Measurements from ENCODE around the gene FCN1.

DNA sequence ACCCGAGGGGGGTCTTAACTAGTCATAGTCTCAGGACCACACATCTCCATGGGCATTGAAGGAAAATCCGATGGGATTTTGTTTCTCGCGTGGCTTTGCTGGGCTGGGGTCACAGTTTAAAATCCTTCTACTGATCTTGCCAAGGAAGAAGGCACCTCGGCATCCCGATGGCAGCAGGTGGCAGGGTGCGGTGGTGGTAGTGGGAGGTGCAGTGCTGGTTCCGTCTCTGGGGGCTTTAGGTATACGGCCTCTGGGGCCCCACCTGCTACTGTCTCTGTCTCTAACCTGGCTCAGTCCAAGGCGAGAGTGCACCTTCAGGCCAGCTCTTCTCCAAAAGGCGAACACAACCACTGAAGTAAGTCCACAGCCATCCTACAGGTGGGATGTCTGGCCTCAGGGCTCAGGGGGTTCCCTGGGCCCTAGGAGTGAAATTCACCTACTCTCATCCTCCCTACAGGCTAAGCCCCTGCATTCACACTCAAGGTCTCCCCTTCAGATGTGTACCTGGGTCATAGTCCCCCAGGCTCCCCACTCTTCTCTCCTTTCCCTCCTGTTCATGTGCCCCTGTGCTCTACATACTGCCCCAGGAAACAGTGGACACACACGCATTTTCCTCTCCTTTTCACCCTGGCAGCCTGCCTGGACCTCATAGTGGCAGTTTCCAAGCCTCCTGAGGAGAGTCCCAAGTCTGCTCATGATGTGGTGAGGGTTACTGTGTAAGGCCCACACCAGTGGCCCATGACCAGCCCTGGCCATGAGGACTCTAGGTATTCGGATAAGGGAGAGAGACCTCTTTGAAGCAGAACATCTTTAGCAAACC lies 37.8 kb downstream of the FCN1 start:
- TF ChIP-seq, protein P1, sequence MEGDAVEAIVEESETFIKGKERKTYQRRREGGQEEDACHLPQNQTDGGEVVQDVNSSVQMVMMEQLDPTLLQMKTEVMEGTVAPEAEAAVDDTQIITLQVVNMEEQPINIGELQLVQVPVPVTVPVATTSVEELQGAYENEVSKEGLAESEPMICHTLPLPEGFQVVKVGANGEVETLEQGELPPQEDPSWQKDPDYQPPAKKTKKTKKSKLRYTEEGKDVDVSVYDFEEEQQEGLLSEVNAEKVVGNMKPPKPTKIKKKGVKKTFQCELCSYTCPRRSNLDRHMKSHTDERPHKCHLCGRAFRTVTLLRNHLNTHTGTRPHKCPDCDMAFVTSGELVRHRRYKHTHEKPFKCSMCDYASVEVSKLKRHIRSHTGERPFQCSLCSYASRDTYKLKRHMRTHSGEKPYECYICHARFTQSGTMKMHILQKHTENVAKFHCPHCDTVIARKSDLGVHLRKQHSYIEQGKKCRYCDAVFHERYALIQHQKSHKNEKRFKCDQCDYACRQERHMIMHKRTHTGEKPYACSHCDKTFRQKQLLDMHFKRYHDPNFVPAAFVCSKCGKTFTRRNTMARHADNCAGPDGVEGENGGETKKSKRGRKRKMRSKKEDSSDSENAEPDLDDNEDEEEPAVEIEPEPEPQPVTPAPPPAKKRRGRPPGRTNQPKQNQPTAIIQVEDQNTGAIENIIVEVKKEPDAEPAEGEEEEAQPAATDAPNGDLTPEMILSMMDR (conservative IDR thresholded peaks at IDR 0.05 in 1 of 2, IDR thresholded peaks at IDR 0.05 in 1 of 2; ENCODE audit: low read depth in 1 of 2, low read length in 2 of 2), result no peak
- TF ChIP-seq EZH2 (IDR thresholded peaks at IDR 0.05; ENCODE audit: low read length, missing control alignments), result no peak

Measured in fibroblast of lung (primary cell).